Measurements from ENCODE around the gene KIF22.

The KIF22 gene

DNA sequence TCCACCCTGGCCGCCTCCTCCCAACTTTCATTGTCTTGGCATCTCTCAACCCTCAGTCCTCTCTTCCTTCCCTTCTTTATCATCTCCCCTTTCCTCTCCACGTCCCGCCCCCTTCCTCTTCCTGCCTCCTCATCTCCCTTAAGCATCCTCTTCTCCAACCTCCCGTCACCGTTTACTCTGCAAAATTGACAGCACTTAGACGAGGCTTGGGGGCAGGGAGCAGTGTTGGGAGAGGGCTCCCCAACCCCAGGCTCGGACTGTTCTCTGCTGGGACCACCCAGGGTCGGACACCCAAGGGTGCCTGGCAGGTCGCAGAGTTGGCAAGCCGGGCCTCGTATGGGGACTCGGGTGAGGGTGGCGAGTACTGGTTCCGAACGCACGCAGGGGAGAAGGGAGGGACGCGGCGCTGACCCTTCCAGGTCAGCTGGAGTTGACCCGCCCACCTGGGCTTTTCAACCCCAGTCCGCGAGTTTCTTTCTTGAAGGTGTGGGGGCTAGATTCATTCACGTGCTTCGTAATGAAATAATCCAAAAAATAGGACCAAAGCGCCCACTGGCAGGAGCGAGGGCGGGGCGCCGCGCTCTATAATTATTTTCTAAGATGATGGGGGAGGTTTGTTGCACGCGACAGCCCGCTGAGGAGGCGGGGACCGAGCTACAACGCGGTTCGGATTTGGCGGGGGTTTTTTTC lies 24.6 kb downstream of the KIF22 start:
- no peak for TF ChIP-seq GATA3 (IDR thresholded peaks at IDR 0.05; ENCODE audit: low read depth, low read length)
- TF ChIP-seq GATA2 (IDR thresholded peaks at IDR 0.05; ENCODE audit: low read depth, low read length), result no peak

DNA sequence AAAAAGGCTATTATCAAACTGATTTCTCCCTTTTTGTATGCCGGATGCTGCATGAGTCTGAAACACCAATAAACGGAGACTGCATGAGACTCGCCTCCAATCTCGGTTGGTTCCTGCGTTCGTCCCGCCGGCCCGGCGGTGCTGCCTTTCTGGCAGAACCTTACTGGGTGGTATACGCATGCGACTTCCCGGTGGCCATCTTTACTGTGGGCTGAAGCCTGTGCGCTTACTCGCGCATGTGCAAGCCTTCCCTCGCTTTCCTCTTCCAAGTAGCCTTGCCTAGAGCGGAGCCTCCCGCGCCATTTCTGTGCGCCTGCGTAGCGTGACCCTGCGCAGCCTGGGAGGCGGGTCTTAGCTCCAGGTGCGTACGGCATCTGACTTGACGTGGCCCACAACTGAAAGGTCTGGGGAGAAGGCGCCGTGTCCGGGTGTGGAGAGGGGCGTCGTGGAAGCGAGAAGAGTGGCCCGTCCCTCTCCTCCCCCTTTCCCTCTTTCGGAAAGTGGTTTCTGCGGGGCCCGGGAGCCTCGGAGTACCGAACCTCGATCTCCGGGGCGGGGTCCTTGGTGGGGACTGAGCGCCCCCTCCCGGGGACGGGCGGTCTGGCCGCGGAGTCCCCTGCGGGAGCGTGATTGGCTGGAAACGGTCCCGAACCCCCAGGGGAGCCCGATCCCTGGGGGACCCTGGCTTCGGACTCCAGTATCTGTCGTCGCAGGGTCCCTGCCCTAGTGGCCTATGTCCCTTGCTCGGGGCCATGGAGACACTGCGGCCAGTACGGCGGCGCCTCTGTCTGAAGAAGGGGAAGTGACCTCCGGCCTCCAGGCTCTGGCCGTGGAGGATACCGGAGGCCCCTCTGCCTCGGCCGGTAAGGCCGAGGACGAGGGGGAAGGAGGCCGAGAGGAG lies 25.5 kb downstream of the KIF22 start, which contains the start of gene PAGR1:
Gene PAGR1, plus strand, starts transcription at position 360 of the 901 bp plus-strand sequence. Its CDS starts 374 bp downstream, at position 734.
- TF ChIP-seq GATA3 (IDR thresholded peaks at IDR 0.05; ENCODE audit: low read depth, low read length) (no peak), GATA2 (IDR thresholded peaks at IDR 0.05; ENCODE audit: low read depth, low read length) (no peak)

DNA sequence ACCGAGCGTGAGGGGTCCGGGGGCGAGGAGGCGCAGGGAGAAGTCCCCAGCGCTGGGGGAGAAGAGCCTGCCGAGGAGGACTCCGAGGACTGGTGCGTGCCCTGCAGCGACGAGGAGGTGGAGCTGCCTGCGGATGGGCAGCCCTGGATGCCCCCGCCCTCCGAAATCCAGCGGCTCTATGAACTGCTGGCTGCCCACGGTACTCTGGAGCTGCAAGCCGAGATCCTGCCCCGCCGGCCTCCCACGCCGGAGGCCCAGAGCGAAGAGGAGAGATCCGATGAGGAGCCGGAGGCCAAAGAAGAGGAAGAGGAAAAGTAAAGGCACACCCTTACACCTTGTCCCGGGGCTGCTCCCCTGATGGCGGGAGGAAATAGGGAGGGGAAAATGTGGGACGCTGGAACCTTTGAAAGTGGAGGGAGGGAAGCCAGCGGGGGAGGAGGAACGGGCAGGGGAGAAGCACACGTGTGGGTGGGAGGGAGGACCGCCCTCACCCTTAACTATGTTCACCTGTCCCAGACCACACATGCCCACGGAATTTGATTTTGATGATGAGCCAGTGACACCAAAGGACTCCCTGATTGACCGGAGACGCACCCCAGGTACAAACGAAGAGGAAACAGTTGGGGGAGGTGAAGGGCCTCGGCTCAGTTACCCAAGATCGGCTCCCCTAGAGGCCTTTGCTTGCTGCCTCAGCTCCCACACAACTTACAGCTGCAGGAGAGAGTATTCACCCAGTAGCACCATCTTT lies 26.3 kb downstream of the KIF22 start:
- TF ChIP-seq GATA2 (IDR thresholded peaks at IDR 0.05; ENCODE audit: low read depth, low read length) (no peak), GATA3 (IDR thresholded peaks at IDR 0.05; ENCODE audit: low read depth, low read length) (no peak)

DNA sequence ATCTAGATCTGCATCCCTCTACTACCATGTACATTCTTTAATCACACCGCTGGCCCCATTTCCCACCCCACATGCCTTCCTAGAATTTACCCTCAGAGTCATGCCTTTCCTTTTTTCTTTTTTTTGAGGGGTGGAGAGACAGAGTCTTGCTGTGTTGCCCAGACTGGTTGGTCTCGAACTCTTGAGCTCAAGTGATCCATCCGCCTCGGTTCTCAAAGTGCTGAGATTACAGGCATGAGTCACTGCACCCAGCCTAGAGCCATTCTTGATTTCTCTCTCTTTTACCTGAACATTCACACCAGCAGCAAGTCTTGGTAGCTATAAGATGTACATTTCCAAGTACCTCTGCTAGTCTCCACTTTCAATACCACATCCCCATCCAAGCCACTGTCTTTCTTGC lies 27.5 kb downstream of the KIF22 start:
- no peak for TF ChIP-seq GATA2 (IDR thresholded peaks at IDR 0.05; ENCODE audit: low read depth, low read length)
- TF ChIP-seq GATA3 (IDR thresholded peaks at IDR 0.05; ENCODE audit: low read depth, low read length), result no peak

DNA sequence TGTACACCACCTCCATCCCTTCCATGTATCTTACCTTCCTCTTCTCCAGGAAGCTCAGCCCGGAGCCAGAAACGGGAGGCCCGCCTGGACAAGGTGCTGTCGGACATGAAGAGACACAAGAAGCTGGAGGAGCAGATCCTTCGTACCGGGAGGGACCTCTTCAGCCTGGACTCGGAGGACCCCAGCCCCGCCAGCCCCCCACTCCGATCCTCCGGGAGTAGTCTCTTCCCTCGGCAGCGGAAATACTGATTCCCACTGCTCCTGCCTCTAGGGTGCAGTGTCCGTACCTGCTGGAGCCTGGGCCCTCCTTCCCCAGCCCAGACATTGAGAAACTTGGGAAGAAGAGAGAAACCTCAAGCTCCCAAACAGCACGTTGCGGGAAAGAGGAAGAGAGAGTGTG lies 29.0 kb downstream of the KIF22 start:
- TF ChIP-seq GATA3 (IDR thresholded peaks at IDR 0.05; ENCODE audit: low read depth, low read length) (no peak), GATA2 (IDR thresholded peaks at IDR 0.05; ENCODE audit: low read depth, low read length) (no peak)

DNA sequence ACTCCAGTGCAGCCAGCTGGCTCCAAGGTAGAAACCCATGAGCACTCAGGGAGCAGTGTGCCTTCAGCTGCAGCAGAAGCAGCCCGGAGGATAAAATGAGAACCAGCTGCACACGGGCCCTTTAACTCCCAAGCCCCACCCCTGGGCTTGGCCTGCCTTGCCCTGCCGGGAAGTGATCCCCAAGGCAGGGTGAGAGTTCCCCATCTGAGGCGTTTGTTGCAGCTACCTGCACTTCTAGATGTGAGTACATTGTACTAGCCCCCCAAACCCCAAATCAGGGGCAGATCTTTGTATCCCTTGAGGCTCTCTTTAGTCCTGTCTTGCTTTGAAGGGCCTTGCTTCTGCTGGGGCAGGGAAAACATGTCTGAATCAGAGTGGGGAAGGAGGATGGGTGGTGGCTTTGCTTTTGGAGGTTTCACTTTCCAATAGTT lies 29.7 kb downstream of the KIF22 start, which contains the start of gene MVP:
Gene MVP, plus strand, starts transcription at position 192 of the 431 bp plus-strand sequence. CDS start 10,088 bp downstream, outside the sequence.
- TF ChIP-seq GATA2 (IDR thresholded peaks at IDR 0.05; ENCODE audit: low read depth, low read length) (no peak), GATA3 (IDR thresholded peaks at IDR 0.05; ENCODE audit: low read depth, low read length) (no peak)

GRCh38 chr16:29820730-29821642 lies 30.4 kb downstream of the KIF22 start:
- TF ChIP-seq GATA2 (IDR thresholded peaks at IDR 0.05; ENCODE audit: low read depth, low read length) (no peak), GATA3 (IDR thresholded peaks at IDR 0.05; ENCODE audit: low read depth, low read length) (no peak)

DNA sequence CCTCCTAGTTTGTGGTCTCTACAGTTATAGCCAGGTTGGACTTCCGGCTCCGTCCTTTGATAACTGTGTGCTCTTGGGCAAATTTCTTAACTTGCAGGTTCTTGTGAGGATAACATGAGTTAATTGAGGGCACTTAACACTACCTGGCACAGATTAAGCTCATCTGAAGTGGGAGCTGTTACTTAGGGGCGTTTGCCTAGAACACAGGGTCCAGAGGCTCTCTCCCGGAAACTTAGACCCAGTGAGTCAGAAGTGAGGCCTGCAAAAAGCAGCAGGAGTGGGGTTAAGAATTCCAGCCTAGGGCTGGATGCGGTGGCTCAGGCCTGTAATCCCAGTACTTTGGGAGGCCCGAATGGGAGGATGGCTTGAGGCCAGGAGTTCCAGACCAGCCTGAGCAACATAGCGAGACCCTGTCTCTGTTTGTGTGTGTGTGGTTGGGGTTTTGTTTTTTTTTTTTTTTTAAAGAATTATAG lies 31.1 kb downstream of the KIF22 start:
- no peak for TF ChIP-seq GATA3 (IDR thresholded peaks at IDR 0.05; ENCODE audit: low read depth, low read length)
- no peak for TF ChIP-seq GATA2 (IDR thresholded peaks at IDR 0.05; ENCODE audit: low read depth, low read length)

- no peak for TF ChIP-seq GATA2 (IDR thresholded peaks at IDR 0.05; ENCODE audit: low read depth, low read length)
- TF ChIP-seq GATA3 (IDR thresholded peaks at IDR 0.05; ENCODE audit: low read depth, low read length), result no peak
These were observed 34.1 kb downstream of the KIF22 start for GRCh38 chr16:29824589-29825144.

- no peak for TF ChIP-seq GATA2 (IDR thresholded peaks at IDR 0.05; ENCODE audit: low read depth, low read length)
- no peak for TF ChIP-seq GATA3 (IDR thresholded peaks at IDR 0.05; ENCODE audit: low read depth, low read length)
These were observed 34.8 kb downstream of the KIF22 start for GRCh38 chr16:29825145-29826044.

GRCh38 chr16:29826342-29826695 lies 35.8 kb downstream of the KIF22 start:
- TF ChIP-seq GATA3 (IDR thresholded peaks at IDR 0.05; ENCODE audit: low read depth, low read length) (no peak), GATA2 (IDR thresholded peaks at IDR 0.05; ENCODE audit: low read depth, low read length) (no peak)

DNA sequence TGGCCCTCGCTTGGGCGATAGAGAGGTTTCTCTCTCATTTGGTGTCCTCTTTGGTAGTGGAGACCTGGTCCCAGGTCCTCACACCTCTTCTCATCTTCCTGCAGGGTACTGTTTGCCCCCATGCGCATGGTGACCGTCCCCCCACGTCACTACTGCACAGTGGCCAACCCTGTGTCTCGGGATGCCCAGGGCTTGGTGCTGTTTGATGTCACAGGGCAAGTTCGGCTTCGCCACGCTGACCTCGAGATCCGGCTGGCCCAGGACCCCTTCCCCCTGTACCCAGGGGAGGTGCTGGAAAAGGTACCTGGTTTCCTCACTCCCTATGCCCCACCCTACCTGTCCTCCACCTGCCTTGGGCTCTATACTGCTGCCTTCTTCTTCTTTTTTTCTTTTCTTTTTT lies 40.2 kb downstream of the KIF22 start:
- TF ChIP-seq GATA3 (IDR thresholded peaks at IDR 0.05; ENCODE audit: low read depth, low read length) (no peak), GATA2 (IDR thresholded peaks at IDR 0.05; ENCODE audit: low read depth, low read length) (no peak)

All from SH-SY5Y (cell line).